Lung (tissue), 12 donors: Measurements from ENCODE around the gene DNHD1. TPM values are rescaled to one million over a fixed set of nuclear protein-coding genes. Genes with fewer than 3 reads are reported as not detected.

Experiments used
- ATAC-seq: fragments of 200-7000 bp; cut with Tn5 transposase; one replicate; pipeline ENCODE4 v1.9.1; 2020; ENCODE audit warnings: moderate number of reproducible peaks; ENCODE audit not compliant: insufficient read depth, low FRiP score
- DNase-seq, 3 donors: peaks; one replicate each; pipeline ENCODE4 v3.0.0-alpha.2; 2013 to 2017
- H3K27ac ChIP-seq, 2 donors: one replicate each; pipeline ENCODE4 v1.5.1; 2013; ENCODE audit warnings: mild to moderate bottlenecking in 2 of 2, moderate library complexity in 2 of 2, control low read depth in 1 of 2, inconsistent platforms in 1 of 2, low read depth in 1 of 2, low read length in 1 of 2
- H3K27me3 ChIP-seq, 3 donors: one replicate each; pipeline ENCODE4 v1.5.1; 2013; ENCODE audit warnings: low read length in 2 of 3; ENCODE audit not compliant: control insufficient read depth in 3 of 3, insufficient read depth in 3 of 3
- H3K36me3 ChIP-seq, 4 donors: one replicate each; pipeline ENCODE4 v1.5.1; 2013; ENCODE audit warnings: low read length in 4 of 4, mild to moderate bottlenecking in 1 of 4, moderate library complexity in 1 of 4; ENCODE audit not compliant: control insufficient read depth in 4 of 4, insufficient read depth in 4 of 4
- H3K4me1 ChIP-seq, 5 donors: one replicate each; pipeline ENCODE4 v1.5.1; 2013; ENCODE audit warnings: low read length in 5 of 5, mild to moderate bottlenecking in 2 of 5, moderate library complexity in 1 of 5; ENCODE audit not compliant: control insufficient read depth in 5 of 5, insufficient read depth in 5 of 5
- H3K4me3 ChIP-seq: one replicate; pipeline ENCODE4 v1.5.1; 2013; ENCODE audit warnings: mild to moderate bottlenecking, control low read depth, moderate library complexity
- H3K9ac ChIP-seq, 2 donors: one replicate each; pipeline ENCODE4 v1.5.1; 2013; ENCODE audit warnings: low read length in 2 of 2, control low read depth in 1 of 2; ENCODE audit not compliant: insufficient read depth in 1 of 2
- H3K9me3 ChIP-seq, 4 donors: one replicate each; pipeline ENCODE4 v1.5.1; 2013; ENCODE audit warnings: low read length in 3 of 4, mild to moderate bottlenecking in 1 of 4, moderate library complexity in 1 of 4; ENCODE audit not compliant: control insufficient read depth in 4 of 4, insufficient read depth in 3 of 4
- CTCF ChIP-seq: IDR thresholded peaks from 2 replicates; pipeline ENCODE4 v1.5.1; 2012; ENCODE audit warnings: mild to moderate bottlenecking; ENCODE audit errors: control extremely low read depth, extremely low read depth
- WGBS, 2 donors: extraction: QIAGEN DNeasy Blood & Tissue Kit; methylation state at CpG; one replicate each; pipeline ENCODE4 v1.1.7; 2013; 5-methylcytosine and 5-hydroxymethylcytosine counted together
- polyA plus RNA-seq, 2 donors: library from polyadenylated mRNA; stranded (reverse); fragments of 200-250 nt; gene quantifications; one replicate each; pipeline ENCODE4 v1.2.1, GENCODE V29; 2013
- total RNA-seq, 2 donors: library from RNA; depleted of rRNA in 1 of 2; stranded (reverse); fragments of >200 nt in 1 of 2; gene quantifications; one replicate each; pipeline ENCODE4 v1.2.1, GENCODE V29; 2014 to 2021
- donor health status: control.
- donor health status: control.
- donor health status: Bipolar disorder and iron deficiency.
- donor health status: healthy.
- donor health status: DM: yes; HTN: yes; CAD: no.

DNHD1 gene
- total and polyA plus RNA-seq, 4 donors: 4.5 to 15.6 (median 12.0) TPM

- WGBS, 2 donors: 48 to 81% methylated on average over 1 of the region's 1 CpG
- Histone ChIP-seq H3K9ac (no peak overlapping the region), H3K27ac (no peak overlapping the region), H3K27me3 (no peaks in the 10 kb centered on the region), H3K4me1 (no peaks in the 10 kb centered on the region), H3K36me3 (peaks cover 0 to 10% (median 6%) of the 10 kb centered on the region in 4 donors), H3K4me3 (no peak overlapping the region), H3K9me3 (no peaks in the 10 kb centered on the region)
- ATAC-seq (no peak), DNase-seq (no peak)
- TF ChIP-seq CTCF: no peak
Measured at GRCh38 chr11:6523253-6523652, 26.2 kb downstream of the DNHD1 start.

GRCh38 chr11:6526411-6527135 is 29.5 kb downstream of the DNHD1 start:
- H3K4me1 ChIP-seq: no peaks in the 10 kb centered on the region
- no peak overlapping the region for H3K27ac ChIP-seq
- H3K27me3 ChIP-seq: no peaks in the 10 kb centered on the region
- ATAC-seq (no peak), DNase-seq (no peak)
- TF ChIP-seq CTCF: no peak
- no peak overlapping the region for H3K9ac ChIP-seq
- 91 to 95% methylated on average over 3 of the region's 3 CpGs for whole genome bisulfite sequencing, 2 donors
- peaks cover 0 to 11% (median 1%) of the 10 kb centered on the region in 4 donors for H3K36me3 ChIP-seq
- no peak overlapping the region for H3K4me3 ChIP-seq
- H3K9me3 ChIP-seq: no peaks in the 10 kb centered on the region

GRCh38 chr11:6529266-6529665 is 32.2 kb downstream of the DNHD1 start:
- Histone ChIP-seq H3K36me3 (peaks cover 0 to 17% (median 1%) of the 10 kb centered on the region in 4 donors), H3K27me3 (no peaks in the 10 kb centered on the region), H3K9me3 (no peaks in the 10 kb centered on the region), H3K4me1 (no peaks in the 10 kb centered on the region), H3K4me3 (no peak overlapping the region), H3K27ac (no peak overlapping the region), H3K9ac (no peak overlapping the region)
- WGBS, 2 donors: 91 to 93% methylated on average over 2 of the region's 2 CpGs
- DNase-seq (no peak), ATAC-seq (no peak)
- no peak for TF ChIP-seq CTCF
